Inflammatory macrophage treated with lipopolysaccharide for 4 hours (primary cell): Measurements from ENCODE around the gene MRPL43.

Experiments used
- DNase-seq: peaks from one replicate; pipeline ENCODE4 v3.0.0-alpha.2; 2020

Gene MRPL43

GRCh38 chr10:101018600-101019439, 31.5 kb upstream of the MRPL43 start:
- peak; percentile 82 for DNase-seq

DNA sequence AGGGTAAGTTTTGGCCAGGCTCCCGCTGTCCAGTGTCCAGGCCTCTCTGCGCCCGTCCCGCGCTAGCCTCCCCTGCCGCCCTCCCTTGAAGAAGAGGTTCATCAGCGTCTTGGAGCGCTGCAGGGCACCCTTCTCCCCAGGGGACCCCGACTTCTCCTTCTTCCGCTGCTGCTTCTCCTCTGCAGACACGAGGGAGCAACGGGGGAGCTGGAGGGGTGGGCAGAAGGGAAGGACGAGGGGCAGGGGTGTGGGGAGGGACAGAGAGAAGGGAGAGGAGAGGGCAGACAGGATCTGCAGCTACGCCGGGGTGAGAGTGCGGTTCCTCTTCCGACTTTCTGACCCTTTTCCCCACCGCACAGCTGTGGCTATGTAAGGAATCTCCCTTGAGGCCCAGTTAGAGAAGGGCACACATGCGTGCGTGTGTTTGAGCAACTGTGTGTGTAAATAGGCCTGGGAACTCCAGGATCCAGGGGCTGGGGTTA, 30.9 kb upstream of the MRPL43 start:
- DNase-seq, result peak; percentile 73

DNA sequence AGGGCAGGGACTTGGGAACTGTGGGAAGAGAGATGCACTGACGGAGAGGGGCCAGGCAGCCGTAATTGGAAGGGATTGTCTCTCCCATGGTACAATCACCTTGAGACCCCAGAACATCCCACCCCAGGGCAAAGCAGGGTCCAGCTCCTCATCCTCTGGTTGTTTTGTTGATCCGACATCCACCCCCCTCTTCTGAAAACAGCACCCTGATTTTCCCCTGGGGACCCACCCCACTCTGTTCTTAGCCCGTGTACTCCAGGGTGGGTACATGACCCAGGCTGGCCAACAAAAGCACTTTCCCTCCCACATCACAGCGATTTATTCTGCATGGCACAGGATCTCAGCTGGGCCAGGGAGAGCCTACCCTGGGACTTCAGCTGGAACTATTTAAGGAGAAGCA, 29.5 kb upstream of the MRPL43 start:
- no peak for DNase-seq

- DNase-seq, result no peak
Observed at GRCh38 chr10:101015582-101015973, 28.3 kb upstream of the MRPL43 start.

GRCh38 chr10:101014966-101015581, 27.8 kb upstream of the MRPL43 start:
- DNase-seq, result peak; percentile 65

GRCh38 chr10:101014230-101014884, 27.1 kb upstream of the MRPL43 start:
- DNase-seq, result peak; percentile 61

DNA sequence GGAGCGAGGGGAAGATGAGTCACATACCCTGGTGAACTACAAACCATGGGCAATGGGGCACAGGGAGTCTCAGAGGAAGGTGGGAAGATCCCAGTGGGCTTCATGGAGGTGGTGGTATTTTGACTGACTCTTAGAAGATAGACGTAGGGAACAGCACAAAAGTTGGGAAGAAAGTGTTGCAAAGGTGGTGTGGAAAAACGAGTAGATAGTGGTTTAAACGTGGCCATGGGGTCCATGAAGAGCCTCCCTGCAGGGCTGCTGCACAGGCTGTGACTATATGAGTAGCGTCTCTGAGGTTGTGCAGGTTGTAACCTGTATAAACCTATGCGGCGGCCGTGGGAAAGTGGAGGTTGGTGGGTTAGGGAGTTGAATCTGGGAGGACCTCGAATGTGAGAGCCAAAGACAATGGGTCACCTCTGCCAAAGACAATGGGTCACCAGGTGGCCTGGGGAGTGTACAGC, 26.1 kb upstream of the MRPL43 start:
- DNase-seq, result no peak

- DNase-seq, result peak; percentile 81
Observed at GRCh38 chr10:101012525-101013364, 25.4 kb upstream of the MRPL43 start.

DNA sequence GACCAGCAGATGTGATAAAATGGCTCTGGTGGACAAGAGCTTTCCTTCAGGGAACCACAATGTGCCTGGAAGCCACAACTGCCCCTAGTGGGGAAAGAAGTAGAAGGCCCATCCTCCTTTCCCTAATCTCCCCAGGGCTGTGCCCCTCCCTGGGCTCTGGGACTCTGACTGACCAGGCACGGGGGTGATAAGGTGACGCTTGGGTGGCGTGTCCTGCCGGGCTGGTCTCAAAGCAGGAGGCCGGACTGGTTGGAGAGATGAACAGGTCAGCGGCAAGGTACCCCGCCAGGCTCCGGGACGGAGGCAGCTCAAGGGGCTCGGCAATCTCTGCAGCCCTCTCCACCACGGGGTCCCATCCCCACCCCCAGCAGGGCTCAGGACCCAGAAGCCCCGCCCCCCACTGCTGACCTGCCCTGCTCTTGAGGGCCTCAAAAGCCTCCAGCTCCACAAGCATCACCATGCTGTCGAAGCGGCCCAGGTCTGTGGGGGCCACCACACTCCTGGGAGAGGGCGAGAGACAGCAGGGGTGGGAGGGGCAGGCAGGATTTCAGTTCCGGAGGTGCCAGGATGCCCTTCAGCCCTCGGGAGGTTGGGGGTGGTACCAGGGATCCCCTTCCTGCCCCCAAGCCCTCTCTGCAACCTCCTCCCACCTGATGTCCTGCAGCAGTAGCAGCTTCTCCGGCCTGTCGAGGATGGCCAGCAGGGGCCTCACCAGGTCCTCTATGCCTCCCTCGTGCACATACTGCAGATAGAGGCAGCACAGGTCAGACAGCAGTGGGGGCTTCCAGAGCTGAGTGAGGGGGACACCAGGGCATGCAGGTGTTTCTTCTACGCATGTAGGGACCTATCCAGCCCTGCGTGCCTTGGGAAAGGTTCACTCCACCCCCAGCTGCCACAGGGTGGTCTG, 24.5 kb upstream of the MRPL43 start:
- no peak for DNase-seq

DNA sequence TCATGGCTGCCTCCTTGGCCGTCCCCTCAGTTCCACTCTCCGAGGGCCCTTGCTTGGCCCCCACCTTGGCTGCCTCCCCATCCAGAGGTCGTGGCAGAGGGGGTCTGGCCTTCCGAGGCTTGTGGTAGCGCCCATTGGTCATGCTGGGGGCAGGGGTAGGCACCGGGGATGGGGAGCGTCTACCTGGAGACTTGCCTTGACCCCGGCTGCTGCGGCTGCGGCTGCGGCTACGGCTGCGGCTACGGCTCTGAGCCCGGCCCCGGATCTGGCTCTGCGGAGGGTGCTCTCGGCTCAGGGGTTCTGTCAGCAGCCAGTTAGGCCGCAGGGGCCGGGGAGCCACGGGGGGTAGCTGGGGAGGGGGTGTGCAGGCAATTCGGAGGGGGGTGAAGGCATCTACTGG, 23.0 kb upstream of the MRPL43 start:
- DNase-seq, result no peak

GRCh38 chr10:101008823-101009423, 21.6 kb upstream of the MRPL43 start:
- no peak for DNase-seq

DNA sequence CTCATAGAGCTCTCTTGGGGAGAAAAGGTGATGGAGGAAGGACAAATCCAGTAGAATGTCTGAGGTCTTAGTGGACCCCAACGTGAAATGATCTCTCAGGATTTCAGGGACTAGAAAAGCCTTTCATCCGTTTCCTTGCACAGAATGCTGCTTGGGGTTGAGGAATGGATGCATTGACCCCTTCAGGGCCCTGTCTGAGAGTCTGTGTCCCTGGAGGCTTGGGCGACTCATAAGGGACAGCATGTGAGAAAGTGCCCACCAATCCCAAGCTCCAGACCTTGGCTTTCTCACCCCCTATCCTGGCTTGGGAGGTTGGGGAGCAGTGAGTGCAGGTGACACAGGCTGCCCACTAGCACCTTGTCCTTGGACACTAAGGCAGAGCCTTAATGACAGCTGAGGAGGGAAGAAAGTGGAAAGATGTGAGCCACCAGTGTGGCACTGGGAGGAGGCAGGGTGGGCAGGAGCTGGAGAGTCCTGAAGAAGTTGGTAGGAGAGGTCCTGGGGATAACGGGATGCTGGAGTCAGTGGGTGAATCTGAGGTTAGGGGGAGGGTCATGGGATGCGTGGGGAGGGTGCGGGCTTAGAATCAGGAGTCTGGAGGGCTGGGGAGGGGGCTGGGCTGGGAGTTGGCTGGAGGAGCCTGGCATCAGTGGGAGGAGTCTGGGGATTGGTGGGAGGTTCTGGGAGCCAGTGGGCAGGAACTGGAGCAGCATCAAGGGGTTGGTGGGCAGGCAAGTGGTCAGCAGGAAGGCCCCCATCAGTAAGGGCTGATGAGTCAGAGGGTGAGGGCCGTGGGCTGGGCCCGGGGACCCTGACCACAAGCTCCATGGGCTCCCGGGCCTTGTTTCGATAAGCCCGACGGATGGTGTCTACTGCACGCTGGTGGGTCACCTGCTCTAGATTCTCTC, 20.9 kb upstream of the MRPL43 start:
- DNase-seq, result no peak

DNA sequence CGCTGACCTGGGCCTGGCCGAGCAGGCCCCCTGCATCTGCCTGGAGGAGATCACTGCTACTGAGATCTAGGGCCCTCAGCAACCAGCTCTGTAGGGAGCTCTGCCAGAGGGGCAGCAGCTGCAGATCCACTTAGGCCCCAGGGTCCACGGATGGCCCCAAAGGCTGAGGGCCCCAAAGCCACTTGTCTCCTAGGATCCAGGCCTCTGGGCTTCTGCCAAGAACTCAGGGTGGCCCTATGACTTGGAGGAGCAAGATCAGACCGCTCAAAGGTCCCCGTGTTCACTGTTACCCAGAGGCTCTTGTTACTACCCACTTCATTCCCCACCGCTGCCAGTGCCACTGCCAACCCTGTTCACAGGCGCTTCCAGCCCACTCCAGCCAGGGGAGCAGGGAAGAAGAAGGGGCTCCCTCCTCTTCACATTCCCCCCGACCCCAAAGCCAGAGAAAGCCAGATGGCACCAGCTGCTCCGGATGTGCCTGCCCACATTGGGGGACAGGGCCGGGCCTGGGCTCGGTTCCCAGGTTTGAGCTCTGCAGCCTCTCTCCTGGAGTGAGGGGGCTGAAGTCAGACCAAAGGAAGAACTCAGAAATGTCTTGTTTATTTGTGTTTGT, 19.9 kb upstream of the MRPL43 start:
- DNase-seq, result no peak

DNA sequence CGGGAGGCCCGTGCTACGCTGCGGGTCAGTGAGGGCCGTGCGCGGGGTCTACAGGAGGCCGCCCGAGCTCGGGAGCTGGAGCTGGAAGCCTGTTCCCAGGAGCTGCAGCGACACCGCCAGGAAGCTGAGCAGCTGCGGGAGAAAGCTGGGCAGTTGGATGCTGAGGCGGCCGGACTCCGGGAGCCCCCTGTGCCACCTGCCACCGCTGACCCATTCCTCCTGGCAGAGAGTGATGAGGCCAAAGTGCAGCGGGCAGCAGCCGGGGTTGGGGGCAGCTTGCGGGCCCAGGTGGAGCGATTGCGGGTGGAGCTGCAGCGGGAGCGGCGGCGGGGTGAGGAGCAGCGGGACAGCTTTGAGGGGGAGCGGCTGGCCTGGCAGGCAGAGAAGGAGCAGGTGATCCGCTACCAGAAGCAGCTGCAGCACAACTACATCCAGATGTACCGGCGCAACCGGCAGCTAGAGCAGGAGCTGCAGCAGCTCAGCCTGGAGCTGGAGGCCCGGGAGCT, 19.3 kb upstream of the MRPL43 start:
- no peak for DNase-seq

- no peak for DNase-seq
Observed at GRCh38 chr10:101005869-101006567, 18.7 kb upstream of the MRPL43 start.

DNA sequence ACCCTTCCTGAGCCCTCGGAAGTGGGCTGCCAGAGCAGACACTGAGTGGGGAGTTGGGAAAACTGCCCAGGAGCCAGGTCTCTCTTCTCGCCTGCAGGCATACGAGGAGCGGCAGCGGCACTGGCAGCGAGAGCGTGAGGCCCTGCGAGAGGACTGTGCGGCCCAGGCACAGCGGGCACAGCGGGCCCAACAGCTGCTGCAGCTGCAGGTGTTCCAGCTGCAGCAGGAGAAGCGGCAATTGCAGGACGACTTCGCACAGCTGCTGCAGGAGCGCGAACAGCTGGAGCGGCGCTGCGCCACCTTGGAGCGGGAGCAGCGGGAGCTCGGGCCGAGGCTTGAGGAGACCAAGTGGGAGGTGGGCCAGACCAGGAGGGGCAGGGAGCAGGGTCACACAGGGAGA, 18.1 kb upstream of the MRPL43 start:
- no peak for DNase-seq

DNA sequence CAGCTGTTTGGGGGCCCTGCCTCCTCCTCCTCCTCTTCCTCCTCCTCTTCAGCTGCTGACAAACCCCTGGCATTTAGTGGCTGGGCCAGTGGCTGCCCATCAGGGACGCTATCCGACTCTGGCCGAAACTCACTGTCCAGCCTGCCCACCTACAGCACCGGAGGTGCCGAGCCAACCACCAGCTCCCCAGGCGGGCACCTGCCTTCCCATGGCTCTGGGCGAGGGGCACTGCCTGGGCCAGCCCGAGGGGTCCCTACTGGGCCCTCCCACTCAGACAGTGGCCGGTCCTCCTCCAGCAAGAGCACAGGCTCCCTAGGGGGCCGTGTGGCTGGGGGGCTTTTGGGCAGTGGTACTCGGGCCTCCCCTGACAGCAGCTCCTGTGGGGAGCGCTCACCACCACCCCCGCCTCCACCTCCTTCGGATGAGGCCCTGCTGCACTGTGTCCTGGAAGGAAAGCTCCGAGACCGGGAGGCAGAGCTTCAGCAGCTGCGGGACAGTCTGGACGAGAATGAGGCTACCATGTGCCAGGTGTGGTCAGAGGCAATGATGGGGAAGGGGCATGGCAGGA, 16.4 kb upstream of the MRPL43 start:
- DNase-seq, result no peak

- DNase-seq, result no peak
Observed at GRCh38 chr10:101002456-101002855, 15.2 kb upstream of the MRPL43 start.

DNA sequence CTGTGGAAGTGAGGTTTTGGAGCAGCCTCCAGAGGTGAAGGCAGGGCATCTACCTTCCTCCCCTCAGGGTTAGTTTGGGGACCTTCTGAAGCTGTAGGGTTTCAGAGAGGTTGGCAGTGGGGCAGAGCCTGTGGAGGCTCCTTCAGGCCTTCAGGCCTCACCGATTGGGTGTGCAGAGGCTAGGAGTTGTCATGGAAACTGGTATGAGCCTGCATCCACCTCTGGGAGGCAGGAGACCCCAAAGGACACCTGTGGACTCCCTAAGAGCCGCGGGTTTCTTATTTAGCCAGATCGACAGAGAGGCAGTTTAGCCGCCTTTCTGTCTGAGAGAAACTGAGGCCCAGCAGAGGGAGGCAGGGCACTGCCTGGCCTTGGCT, 14.3 kb upstream of the MRPL43 start:
- no peak for DNase-seq
